Urinary bladder (tissue), 4 donors: ENCODE data around the gene TOR1B. TPM values are rescaled to one million over a fixed set of nuclear protein-coding genes. Genes with fewer than 3 reads are reported as not detected.

Experiments used
- DNase-seq: peaks from one replicate; pipeline ENCODE4 v3.0.0-alpha.2; 2015; ENCODE audit errors: extremely low spot score
- H3K27ac ChIP-seq: one replicate; pipeline ENCODE4 v1.5.1; 2013; ENCODE audit warnings: low read depth, mild to moderate bottlenecking, moderate library complexity
- H3K36me3 ChIP-seq: one replicate; pipeline ENCODE4 v1.6.1; 2013; ENCODE audit warnings: mild to moderate bottlenecking, moderate library complexity; ENCODE audit not compliant: insufficient read depth
- H3K4me1 ChIP-seq: one replicate; pipeline ENCODE4 v1.6.1; 2013; ENCODE audit warnings: mild to moderate bottlenecking, moderate library complexity; ENCODE audit not compliant: insufficient read depth
- H3K4me3 ChIP-seq: one replicate; pipeline ENCODE4 v1.5.1; 2013; ENCODE audit warnings: low read depth, low read length
- WGBS: extraction: QIAGEN DNeasy Blood & Tissue Kit; methylation state at CpG from one replicate; pipeline ENCODE4 v1.1.7; 2013; 5-methylcytosine and 5-hydroxymethylcytosine counted together
- polyA plus RNA-seq: library from polyadenylated mRNA; stranded (reverse); fragments of 200-250 nt; gene quantifications from one replicate; pipeline ENCODE4 v1.2.3, GENCODE V29; 2013
- total RNA-seq: library from RNA; depleted of rRNA; stranded (reverse); fragments of >200 nt; gene quantifications from one replicate; pipeline ENCODE4 v1.2.3, GENCODE V29; 2014
- donor health status: healthy with polysubstance abuse.
- donor health status: healthy.

Gene TOR1B
- total and polyA plus RNA-seq, 2 donors = 25.3 to 26.4 TPM

DNA sequence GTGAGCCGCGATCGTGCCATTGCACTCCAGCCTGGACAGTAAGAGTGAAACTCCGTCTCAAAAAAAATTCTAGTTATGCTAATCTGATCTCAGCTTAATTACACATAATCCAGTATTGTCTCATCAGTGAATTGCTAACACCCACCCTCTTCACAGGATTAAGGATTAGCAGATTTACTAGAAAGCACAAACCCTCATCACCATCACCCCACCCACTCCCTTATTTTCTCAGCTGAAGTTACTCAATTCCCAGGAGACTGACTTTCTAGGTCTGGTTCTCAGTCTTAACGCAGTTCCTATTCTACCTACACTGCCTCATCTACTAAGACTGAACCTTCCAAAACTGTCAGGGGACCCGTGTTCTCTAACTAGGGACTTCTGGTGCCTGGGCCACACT is 9.0 kb downstream of the TOR1B start:
- H3K36me3 ChIP-seq = no peaks in the 10 kb centered on the region
- WGBS = 91% methylated on average over 6 of the region's 6 CpGs
- no peak overlapping the region for H3K4me3 ChIP-seq
- no peak for DNase-seq
- no peaks in the 10 kb centered on the region for H3K4me1 ChIP-seq
- H3K27ac ChIP-seq = no peak overlapping the region

- no peaks in the 10 kb centered on the region for H3K36me3 ChIP-seq
- WGBS = 88% methylated on average over 9 of the region's 9 CpGs
Measured at GRCh38 chr9:129812385-129812784, 9.4 kb downstream of the TOR1B start.

GRCh38 chr9:129813661-129814060 is 10.7 kb downstream of the TOR1B start:
- Histone ChIP-seq H3K4me3 (no peak overlapping the region), H3K36me3 (no peaks in the 10 kb centered on the region), H3K4me1 (no peaks in the 10 kb centered on the region), H3K27ac (no peak overlapping the region)
- WGBS = 84% methylated on average over 9 of the region's 9 CpGs
- DNase-seq = no peak

More at GRCh38 chr9:129812385-129812784, 9.4 kb downstream of the TOR1B start:
- no peaks in the 10 kb centered on the region for H3K4me1 ChIP-seq
- no peak overlapping the region for H3K4me3 ChIP-seq
- no peak for DNase-seq
- no peak overlapping the region for H3K27ac ChIP-seq

GRCh38 chr9:129814432-129815223 is 11.6 kb downstream of the TOR1B start:
- no peak for DNase-seq
- Histone ChIP-seq H3K27ac (no peak overlapping the region), H3K4me1 (no peaks in the 10 kb centered on the region), H3K36me3 (no peaks in the 10 kb centered on the region), H3K4me3 (no peak overlapping the region)
- WGBS = 87% methylated on average over 17 of the region's 17 CpGs

- H3K4me3 ChIP-seq = no peak overlapping the region
- no peaks in the 10 kb centered on the region for H3K36me3 ChIP-seq
- 89% methylated on average over 11 of the region's 11 CpGs for WGBS
- no peak for DNase-seq
- no peak overlapping the region for H3K27ac ChIP-seq
- no peaks in the 10 kb centered on the region for H3K4me1 ChIP-seq
Measured at GRCh38 chr9:129815278-129815677, 12.3 kb downstream of the TOR1B start.

DNA sequence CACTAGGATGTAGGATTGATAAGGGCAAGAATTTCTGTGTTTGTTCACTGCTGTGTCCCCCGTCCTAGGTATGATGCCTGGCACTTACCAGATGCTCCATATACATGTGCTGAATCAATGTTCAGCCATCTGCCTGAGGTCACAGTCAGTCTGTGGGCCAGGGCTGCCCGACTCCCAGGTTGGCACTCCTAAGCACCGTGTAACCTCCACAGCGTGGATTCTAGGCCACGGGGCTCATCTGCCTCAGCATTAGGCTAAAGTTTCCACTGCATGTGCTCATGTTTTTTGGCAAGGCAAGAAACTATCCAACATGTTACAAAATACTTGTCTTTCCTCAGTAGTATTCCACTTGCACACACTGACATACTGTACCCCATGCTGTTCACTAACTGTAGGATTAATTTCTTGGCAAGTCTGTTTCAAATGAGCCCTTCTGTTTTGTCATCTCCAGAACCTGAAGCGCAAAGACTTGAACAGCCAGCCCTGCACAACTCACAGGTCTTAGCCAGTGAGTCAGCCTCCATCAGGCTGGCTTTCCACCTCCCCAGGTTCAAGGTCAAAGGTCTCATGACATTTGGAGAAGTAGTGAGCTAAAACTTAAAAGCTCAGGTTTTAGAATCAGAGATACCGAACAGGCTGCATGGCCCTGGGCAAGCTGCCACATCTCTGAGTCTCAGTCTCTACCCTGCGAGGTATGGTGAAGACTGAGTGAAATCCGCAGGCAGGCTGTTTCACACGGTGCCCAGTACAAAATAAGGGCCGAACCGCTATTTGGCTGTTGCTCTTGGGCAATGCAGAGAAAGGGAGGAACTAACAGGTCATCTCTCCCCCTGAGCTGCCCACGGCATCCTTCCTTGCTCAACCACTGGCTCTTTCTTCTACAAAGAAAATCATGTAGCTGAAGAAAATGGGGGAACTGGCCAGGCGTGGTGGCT is 13.8 kb downstream of the TOR1B start:
- H3K4me3 ChIP-seq = no peak overlapping the region
- no peaks in the 10 kb centered on the region for H3K4me1 ChIP-seq
- H3K27ac ChIP-seq = no peak overlapping the region
- 91% methylated on average over 14 of the region's 14 CpGs for WGBS
- H3K36me3 ChIP-seq = no peaks in the 10 kb centered on the region
- no peak for DNase-seq

- no peak for DNase-seq
- Histone ChIP-seq H3K27ac (no peak overlapping the region), H3K4me1 (no peaks in the 10 kb centered on the region), H3K36me3 (peaks cover 2% of the 10 kb centered on the region), H3K4me3 (peak overlapping the region; percentile 86)
- WGBS = 17% methylated on average over 26 of the region's 26 CpGs
Measured at GRCh38 chr9:129822898-129823541, 20.0 kb downstream of the TOR1B start.

DNA sequence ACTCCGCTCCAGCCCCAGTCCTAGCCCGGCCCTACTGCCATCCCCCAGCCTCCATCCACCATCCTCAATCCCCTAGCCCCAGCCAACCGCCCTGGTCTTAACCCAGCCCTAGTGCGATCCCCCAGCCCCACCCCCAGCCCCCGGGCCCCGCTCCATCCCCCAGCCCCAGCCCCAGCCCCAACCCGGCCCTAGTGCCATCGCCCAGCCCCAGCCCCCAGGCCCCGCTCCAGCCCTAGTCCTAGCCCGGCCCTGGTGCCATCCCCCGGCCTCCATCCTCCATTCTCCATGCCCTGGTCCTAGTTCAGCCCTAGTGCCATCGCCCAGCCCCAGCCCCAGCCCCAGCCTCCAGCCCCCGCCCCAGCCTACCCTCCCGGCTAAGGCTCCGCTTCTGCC is 20.6 kb downstream of the TOR1B start:
- Histone ChIP-seq H3K27ac (no peak overlapping the region), H3K4me3 (peak overlapping the region; percentile 86), H3K4me1 (no peaks in the 10 kb centered on the region), H3K36me3 (peaks cover 2% of the 10 kb centered on the region)
- DNase-seq = no peak
- WGBS = under 1% methylated on average over 15 of the region's 15 CpGs

DNA sequence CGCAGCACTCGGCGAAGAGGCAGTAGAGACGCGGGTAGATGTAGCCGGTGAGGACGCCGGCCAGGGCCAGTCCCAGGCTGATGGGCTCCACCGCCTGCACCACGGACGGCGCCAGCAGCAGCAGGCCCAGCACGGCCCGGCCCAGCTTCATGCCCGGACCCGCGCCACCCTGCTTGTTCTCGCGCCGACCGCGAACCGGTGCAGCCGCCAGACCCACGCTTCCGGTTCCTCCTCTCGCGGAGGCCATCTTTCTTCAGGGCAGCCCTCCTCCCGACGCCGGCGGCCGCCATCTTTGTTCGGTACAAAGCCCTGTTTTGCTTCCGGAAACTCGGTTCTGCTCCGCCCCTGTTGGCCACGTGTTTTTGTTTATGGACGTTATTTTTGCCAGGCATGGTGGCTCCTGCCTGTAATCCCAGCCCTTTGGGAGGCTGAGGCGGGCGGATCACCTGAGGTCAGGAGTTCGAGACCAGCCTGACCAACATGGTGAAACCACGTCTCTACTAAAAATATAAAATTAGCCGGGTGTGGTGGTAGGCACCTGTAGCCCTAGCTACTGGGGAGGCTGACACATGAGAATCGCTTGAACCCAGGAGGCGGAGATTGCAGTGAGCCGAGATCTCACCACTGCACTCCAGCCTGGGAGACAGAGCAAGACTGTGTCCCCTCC is 21.1 kb downstream of the TOR1B start, which contains the start of gene TOR1A:
TSS of gene TOR1A (minus strand) at position 202 of the 667 bp plus-strand sequence. CDS start at position 151, 51 bp downstream.
- no peak within 1 kb of the TSS for H3K27ac ChIP-seq
- peak; percentile 86 for DNase-seq
- H3K4me3 ChIP-seq = peak within 1 kb of the TSS; percentile 86
- WGBS = 5% methylated on average over 47 of the region's 47 CpGs
- peaks cover 3% of the 10 kb centered on the region for H3K36me3 ChIP-seq
- H3K4me1 ChIP-seq = no peaks in the 10 kb centered on the region

DNA sequence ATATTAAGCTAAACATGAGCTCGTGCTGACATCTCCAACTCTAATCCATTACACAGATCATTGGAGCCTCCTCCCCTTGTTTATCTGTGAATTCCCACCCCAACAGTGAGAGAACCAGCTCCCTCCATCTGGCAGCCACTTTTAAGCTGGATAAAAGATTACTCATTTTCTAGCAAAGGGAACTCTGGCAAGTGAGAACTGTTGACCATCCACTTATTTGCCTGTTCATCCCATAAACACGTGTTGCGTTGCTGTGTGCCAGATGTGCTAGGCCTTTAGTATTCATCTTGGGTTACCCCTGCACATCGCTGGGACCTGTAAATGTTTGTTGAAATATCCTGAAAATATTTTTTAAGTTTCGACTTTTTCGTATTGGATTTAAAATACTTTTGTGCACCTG is 23.4 kb downstream of the TOR1B start:
- Histone ChIP-seq H3K4me1 (no peaks in the 10 kb centered on the region), H3K27ac (no peak overlapping the region), H3K36me3 (peaks cover 5% of the 10 kb centered on the region), H3K4me3 (no peak overlapping the region)
- no peak for DNase-seq
- WGBS = 73% methylated on average over 6 of the region's 6 CpGs

GRCh38 chr9:129826759-129827158 is 23.8 kb downstream of the TOR1B start:
- Histone ChIP-seq H3K4me3 (no peak overlapping the region), H3K27ac (no peak overlapping the region), H3K36me3 (peaks cover 5% of the 10 kb centered on the region), H3K4me1 (no peaks in the 10 kb centered on the region)
- 96% methylated on average over 1 of the region's 1 CpG for WGBS
- no peak for DNase-seq

GRCh38 chr9:129828051-129828450 is 25.1 kb downstream of the TOR1B start:
- peaks cover 2% of the 10 kb centered on the region for H3K36me3 ChIP-seq
- DNase-seq = no peak
- H3K4me3 ChIP-seq = no peak overlapping the region
- WGBS = 91% methylated on average over 9 of the region's 9 CpGs
- H3K27ac ChIP-seq = no peak overlapping the region
- H3K4me1 ChIP-seq = no peaks in the 10 kb centered on the region

DNA sequence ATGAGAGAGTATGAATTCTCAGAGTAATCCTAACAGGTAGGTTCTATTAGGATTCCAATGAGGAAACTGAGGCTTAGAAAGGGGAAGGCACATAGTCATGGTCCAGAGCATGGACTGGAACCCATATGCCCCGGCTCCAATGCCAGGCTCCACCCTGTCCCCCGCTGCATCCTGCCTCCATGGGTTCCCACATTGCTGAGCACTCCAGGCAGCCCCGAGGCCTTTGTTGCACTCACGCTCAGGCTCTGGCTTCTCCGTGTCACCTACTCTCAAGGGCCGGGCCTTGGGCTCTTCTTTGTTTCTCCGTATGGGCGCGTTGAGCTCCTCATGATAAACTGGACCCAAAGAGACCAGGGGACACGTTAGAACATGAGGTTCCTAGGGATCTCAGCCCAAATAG is 26.0 kb downstream of the TOR1B start:
- 94% methylated on average over 10 of the region's 10 CpGs for WGBS
- H3K36me3 ChIP-seq = peaks cover 2% of the 10 kb centered on the region

More for the DNA sequence above, 26.0 kb downstream of the TOR1B start:
- H3K27ac ChIP-seq = no peak overlapping the region
- no peak overlapping the region for H3K4me3 ChIP-seq
- DNase-seq = no peak
- H3K4me1 ChIP-seq = no peaks in the 10 kb centered on the region
